WTC11 (cell line): ENCODE measurements around the gene E2F2. TPM values are rescaled to one million over a fixed set of nuclear protein-coding genes. Genes with fewer than 3 reads are reported as not detected.

ENCODE experiments used
- ATAC-seq: fragments of 200-7000 bp; cut with Tn5 transposase; 2 replicates; pipeline ENCODE4 v1.10.0; 2021; ENCODE audit warnings: mild to moderate bottlenecking, moderate library complexity
- CTCF ChIA-PET: fragments of 300-600 bp; sonication (Branson Sonifier 250); formaldehyde crosslinking; loops from one replicate; lab custom pipeline; 2021; ENCODE audit warnings: antibody characterized with exemption; lab: Charles Lee
- POLR2A ChIA-PET: fragments of 350-600 bp; sonication (Branson Sonifier 250); formaldehyde crosslinking; loops from one replicate; lab custom pipeline; 2021; ENCODE audit warnings: antibody characterized with exemption; lab: Charles Lee
- DNase-seq: peaks from one replicate; pipeline ENCODE4 v3.0.0; 2021; ENCODE audit warnings: low spot score
- H3K27ac Mint-ChIP-seq: 2 replicates; pipeline ENCODE4 v1.8.0; 2021; ENCODE audit warnings: mixed read lengths
- H3K27me3 Mint-ChIP-seq: 2 replicates; pipeline ENCODE4 v1.8.0; 2021; ENCODE audit warnings: low read depth, mild to moderate bottlenecking, moderate library complexity, mixed read lengths
- H3K36me3 Mint-ChIP-seq: 2 replicates; pipeline ENCODE4 v1.8.0; 2021; ENCODE audit warnings: mixed read lengths
- H3K4me1 Mint-ChIP-seq: 2 replicates; pipeline ENCODE4 v1.8.0; 2022; ENCODE audit warnings: mixed read lengths
- H3K4me3 Mint-ChIP-seq: 2 replicates; pipeline ENCODE4 v1.8.0; 2021; ENCODE audit warnings: mild to moderate bottlenecking, moderate library complexity, mixed read lengths
- H3K9me3 Mint-ChIP-seq: 2 replicates; pipeline ENCODE4 v1.8.0; 2021; ENCODE audit warnings: mixed read lengths
- ELF4 ChIP-seq: sonication (generic); formaldehyde crosslinking; IDR thresholded peaks from 2 replicates; pipeline ENCODE4 v1.8.1; 2022; ENCODE audit warnings: low read depth, mild to moderate bottlenecking, moderate library complexity, missing genetic modification reagents
- EMX1 ChIP-seq: fragments of 250-450 bp; sonication (Bioruptor Pico); IDR thresholded peaks from 2 replicates; pipeline ENCODE4 v1.8.0; 2021; ENCODE audit warnings: mild to moderate bottlenecking
- ESRRA ChIP-seq: sonication (generic); formaldehyde crosslinking; IDR thresholded peaks from 2 replicates; pipeline ENCODE4 v1.8.1; 2022; ENCODE audit warnings: mild to moderate bottlenecking, missing genetic modification reagents, borderline replicate concordance
- FOXP4 ChIP-seq: sonication (generic); formaldehyde crosslinking; IDR thresholded peaks from 2 replicates; pipeline ENCODE4 v1.8.0; 2022; ENCODE audit warnings: mild to moderate bottlenecking, missing genetic modification reagents
- GTF2I ChIP-seq: fragments of 250-450 bp; sonication (Bioruptor Pico); conservative IDR thresholded peaks from 2 replicates; pipeline ENCODE4 v1.4.0; 2021; ENCODE audit warnings: mild to moderate bottlenecking
- IRF1 ChIP-seq: sonication (generic); formaldehyde crosslinking; IDR thresholded peaks from 2 replicates; pipeline ENCODE4 v1.8.0; 2023; ENCODE audit warnings: missing genetic modification reagents
- IRF2 ChIP-seq: sonication (generic); formaldehyde crosslinking; IDR thresholded peaks from 2 replicates; pipeline ENCODE4 v1.8.0; 2022; ENCODE audit warnings: low read depth, missing genetic modification reagents, borderline replicate concordance
- MLX ChIP-seq: sonication (generic); formaldehyde crosslinking; IDR thresholded peaks from 2 replicates; pipeline ENCODE4 v1.8.1; 2023; ENCODE audit warnings: mild to moderate bottlenecking, missing genetic modification reagents, moderate library complexity
- MXD4 ChIP-seq: fragments of 250-450 bp; sonication (Bioruptor Pico); IDR thresholded peaks from 2 replicates; pipeline ENCODE4 v1.8.0; 2021; ENCODE audit warnings: mild to moderate bottlenecking, moderate library complexity, borderline replicate concordance
- NR2C2 ChIP-seq: sonication (generic); formaldehyde crosslinking; IDR thresholded peaks from 2 replicates; pipeline ENCODE4 v1.8.0; 2022; ENCODE audit warnings: mild to moderate bottlenecking, missing genetic modification reagents
- ZBTB21 ChIP-seq: sonication (generic); formaldehyde crosslinking; IDR thresholded peaks from 2 replicates; pipeline ENCODE4 v1.8.1; 2023; ENCODE audit warnings: mild to moderate bottlenecking, missing genetic modification reagents, borderline replicate concordance
- ZNF121 ChIP-seq: sonication (generic); formaldehyde crosslinking; IDR thresholded peaks from 2 replicates; pipeline ENCODE4 v1.8.0; 2023; ENCODE audit warnings: missing genetic modification reagents
- ZNF219 ChIP-seq: sonication (generic); formaldehyde crosslinking; IDR thresholded peaks from 2 replicates; pipeline ENCODE4 v1.8.0; 2023; ENCODE audit warnings: missing genetic modification reagents, mild to moderate bottlenecking, borderline replicate concordance
- ZNF416 ChIP-seq: fragments of 250-450 bp; sonication (Bioruptor Pico); IDR thresholded peaks from 2 replicates; pipeline ENCODE4 v1.9.0; 2021; ENCODE audit warnings: mild to moderate bottlenecking, inconsistent platforms
- ZNF512 ChIP-seq: sonication (generic); formaldehyde crosslinking; IDR thresholded peaks from 2 replicates; pipeline ENCODE4 v1.8.1; 2022; ENCODE audit warnings: missing genetic modification reagents, borderline replicate concordance
- ZNF671 ChIP-seq: fragments of 250-450 bp; sonication (Bioruptor Pico); IDR thresholded peaks from 2 replicates; pipeline ENCODE4 v1.8.0; 2021; ENCODE audit warnings: mild to moderate bottlenecking
- total RNA-seq: library from RNA; stranded (reverse); gene quantifications from 3 replicates; pipeline ENCODE4 v1.2.3, GENCODE V29; 2021

The E2F2 gene
- total RNA-seq, 1 experiment from 2014 or later: 5.6 TPM

GRCh38 chr1:23533246-23534023 is 2.4 kb upstream of the E2F2 start:
- no peak for ATAC-seq
- H3K27me3 Mint-ChIP-seq: peaks cover 50% of the 10 kb centered on the region
- H3K4me3 Mint-ChIP-seq: no peak overlapping the region
- ChIA-PET CTCF (interaction anchor here (1.3 to 4.8 kb wide), 3 partner anchors 36 to 101 kb away, joined by 3 to 56 read pairs (median 31); no protein-coding TSS in a partner anchor), POLR2A (no interaction called here)
- no peaks in the 10 kb centered on the region for H3K36me3 Mint-ChIP-seq
- no peaks in the 10 kb centered on the region for H3K9me3 Mint-ChIP-seq
- peaks cover 18% of the 10 kb centered on the region for H3K4me1 Mint-ChIP-seq
- no peak overlapping the region for H3K27ac Mint-ChIP-seq
- no peak for DNase-seq
- TF ChIP-seq FOXP4 (no peak), IRF1 (CRISPR knock-in tag) (no peak), GTF2I (CRISPR knock-in tag) (no peak), ELF4 (no peak), NR2C2 (CRISPR knock-in tag) (no peak), ZNF416 (CRISPR knock-in tag) (no peak), MXD4 (CRISPR knock-in tag) (no peak), EMX1 (CRISPR knock-in tag) (no peak), ZBTB21 (CRISPR knock-in tag) (no peak)

- H3K36me3 Mint-ChIP-seq: no peaks in the 10 kb centered on the region
- DNase-seq (no peak), ATAC-seq (no peak)
- POLR2A ChIA-PET: interaction anchor here (0.9 to 1.3 kb wide), 4 partner anchors 23 to 187 kb away, joined by 3 to 10 read pairs (median 4); partner anchors contain the start of genes HNRNPR and RPL11
- no peaks in the 10 kb centered on the region for H3K9me3 Mint-ChIP-seq
- no peak overlapping the region for H3K27ac Mint-ChIP-seq
- peaks cover 52% of the 10 kb centered on the region for H3K27me3 Mint-ChIP-seq
- TF ChIP-seq ZNF121 (CRISPR knock-in tag): 0 out of 2 replicates have a peak, but pooled peaks have one; percentile 50
- TF ChIP-seq ZNF219: no peak
- no peak for TF ChIP-seq ESRRA (CRISPR knock-in tag)
- TF ChIP-seq ZNF671 (CRISPR knock-in tag): no peak
- TF ChIP-seq, all 79 proteins: peak for 1
- CTCF ChIA-PET: interaction anchor here (0.6 to 5.9 kb wide), 21 partner anchors 8 to 449 kb away, joined by 3 to 58 read pairs (median 5); partner anchors contain the start of genes ASAP3, RPL11 and SRSF10
- Mint-ChIP-seq H3K4me3 (peak overlapping the region; percentile 80), H3K4me1 (peaks cover 18% of the 10 kb centered on the region)
These were observed 595 bp upstream of the E2F2 start for GRCh38 chr1:23531562-23532094.

- DNase-seq: no peak
- ATAC-seq: peak; percentile 8
- Mint-ChIP-seq H3K36me3 (no peaks in the 10 kb centered on the region), H3K9me3 (no peaks in the 10 kb centered on the region), H3K4me1 (peaks cover 28% of the 10 kb centered on the region), H3K27ac (no peak overlapping the region), H3K4me3 (peak overlapping the region; percentile 55), H3K27me3 (peaks cover 52% of the 10 kb centered on the region)
- ChIA-PET POLR2A (interaction anchor here (0.6 to 1.2 kb wide), 6 partner anchors 26 to 151 kb away, joined by 3 to 10 read pairs (median 3); partner anchors contain the start of gene ID3), CTCF (interaction anchor here (0.6 to 5.9 kb wide), 11 partner anchors 10 to 161 kb away, joined by 3 to 58 read pairs (median 8); partner anchors contain the start of genes ASAP3 and RPL11)
- TF ChIP-seq ZNF512 (CRISPR knock-in tag) (no peak), IRF2 (CRISPR knock-in tag) (no peak), MLX (CRISPR knock-in tag) (no peak)
These were observed 816 bp downstream of the E2F2 start for GRCh38 chr1:23530087-23530746.
